Measurements from ENCODE around the gene PLAC1. TPM values are rescaled to one million over a fixed set of nuclear protein-coding genes. Genes with fewer than 3 reads are reported as not detected.

The PLAC1 gene
- total RNA-seq, 1 donor: not detected

DNA sequence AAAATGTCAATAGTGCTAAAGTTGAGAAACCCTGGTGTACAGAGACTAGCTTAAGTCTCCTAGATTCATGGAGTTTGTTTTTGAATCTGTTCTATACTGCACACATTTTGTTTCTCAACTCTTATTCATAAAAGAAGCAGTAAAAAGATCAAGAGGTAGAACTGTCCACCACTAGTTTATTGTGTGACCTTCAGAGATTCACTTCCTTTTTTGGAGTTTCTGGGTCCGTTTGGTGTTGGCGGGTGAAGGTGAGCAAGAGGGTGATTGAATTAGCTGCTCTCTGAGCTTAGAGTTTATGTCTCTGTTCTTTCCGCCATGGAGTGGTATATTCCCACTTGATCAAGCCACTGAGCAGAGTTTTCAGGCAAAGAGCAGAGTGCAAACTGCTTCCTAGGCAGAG lies 21.4 kb upstream of the PLAC1 start:
- Histone ChIP-seq H3K4me1 (ENCODE audit: insufficient read depth, low read length) (no peaks in the 10 kb centered on the region), H3K9me3 (ENCODE audit: low read depth, low read length) (no peaks in the 10 kb centered on the region), H3K27me3 (ENCODE audit: insufficient read depth, low read length) (no peaks in the 10 kb centered on the region), H3K4me3 (ENCODE audit: low read length) (no peak overlapping the region)

DNA sequence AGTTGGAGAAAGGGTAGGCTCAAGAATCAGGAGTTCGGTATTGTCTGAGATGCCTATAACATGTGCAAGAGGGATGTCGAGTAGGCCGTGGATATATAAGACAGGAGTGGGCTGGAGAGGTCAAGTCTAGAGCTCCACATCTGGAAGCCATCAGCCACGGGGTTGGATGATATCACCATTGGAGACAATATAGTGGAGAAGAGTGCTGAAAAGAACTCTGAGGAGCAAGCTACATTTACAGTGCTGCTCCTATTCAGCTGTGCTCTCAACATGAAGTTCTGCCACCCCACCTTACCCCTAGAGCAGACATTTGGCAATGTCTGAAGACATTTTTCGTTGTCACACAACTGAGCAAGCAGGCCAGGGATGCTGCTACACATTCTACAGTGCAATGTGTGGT lies 20.9 kb upstream of the PLAC1 start:
- H3K9me3 ChIP-seq (ENCODE audit: low read depth, low read length): no peaks in the 10 kb centered on the region
- H3K4me1 ChIP-seq (ENCODE audit: insufficient read depth, low read length): no peaks in the 10 kb centered on the region
- no peak overlapping the region for H3K4me3 ChIP-seq (ENCODE audit: low read length)
- H3K27me3 ChIP-seq (ENCODE audit: insufficient read depth, low read length): no peaks in the 10 kb centered on the region

DNA sequence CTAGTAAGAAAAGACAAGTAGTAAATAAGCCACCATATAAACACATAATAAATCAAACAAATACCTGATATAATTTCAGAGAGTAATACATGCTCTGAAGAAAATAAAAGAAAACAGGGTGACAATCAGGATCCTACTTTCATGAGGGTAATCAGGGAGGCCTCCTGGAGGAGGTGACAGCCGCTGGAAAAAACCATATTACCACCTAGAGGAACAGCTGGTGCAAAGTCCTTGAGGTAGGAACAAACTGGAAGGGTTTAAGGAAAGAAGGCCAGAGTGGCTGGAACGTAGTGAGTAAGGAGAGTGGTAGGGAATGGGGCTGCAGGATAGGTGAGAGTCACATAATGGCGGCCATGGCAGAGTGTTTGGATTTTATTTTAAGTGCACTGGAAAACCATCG lies 19.1 kb upstream of the PLAC1 start:
- no peak overlapping the region for H3K4me3 ChIP-seq (ENCODE audit: low read length)
- no peaks in the 10 kb centered on the region for H3K9me3 ChIP-seq (ENCODE audit: low read depth, low read length)
- no peaks in the 10 kb centered on the region for H3K4me1 ChIP-seq (ENCODE audit: insufficient read depth, low read length)
- H3K27me3 ChIP-seq (ENCODE audit: insufficient read depth, low read length): no peaks in the 10 kb centered on the region

DNA sequence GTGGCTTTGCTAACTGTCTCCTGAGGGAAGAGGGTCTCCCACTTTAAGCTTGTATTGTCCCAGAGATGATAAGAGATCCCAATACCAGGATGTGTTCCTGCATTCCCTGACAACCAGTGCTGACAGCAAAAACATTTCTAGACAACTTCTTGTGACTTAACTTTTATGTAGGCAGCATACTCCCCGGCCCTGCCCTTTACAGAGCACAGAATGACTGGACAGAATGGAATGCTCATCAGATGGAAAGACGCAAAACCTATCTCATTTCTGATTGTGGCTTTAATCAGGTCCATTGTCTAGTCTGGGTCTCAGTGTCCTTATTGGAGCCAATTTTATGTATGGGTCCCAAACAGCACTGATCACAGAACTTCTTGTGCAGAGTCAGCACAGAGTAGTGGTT lies 18.2 kb upstream of the PLAC1 start:
- Histone ChIP-seq H3K4me3 (ENCODE audit: low read length) (no peak overlapping the region), H3K4me1 (ENCODE audit: insufficient read depth, low read length) (peaks cover 6% of the 10 kb centered on the region), H3K9me3 (ENCODE audit: low read depth, low read length) (no peaks in the 10 kb centered on the region), H3K27me3 (ENCODE audit: insufficient read depth, low read length) (no peaks in the 10 kb centered on the region)

DNA sequence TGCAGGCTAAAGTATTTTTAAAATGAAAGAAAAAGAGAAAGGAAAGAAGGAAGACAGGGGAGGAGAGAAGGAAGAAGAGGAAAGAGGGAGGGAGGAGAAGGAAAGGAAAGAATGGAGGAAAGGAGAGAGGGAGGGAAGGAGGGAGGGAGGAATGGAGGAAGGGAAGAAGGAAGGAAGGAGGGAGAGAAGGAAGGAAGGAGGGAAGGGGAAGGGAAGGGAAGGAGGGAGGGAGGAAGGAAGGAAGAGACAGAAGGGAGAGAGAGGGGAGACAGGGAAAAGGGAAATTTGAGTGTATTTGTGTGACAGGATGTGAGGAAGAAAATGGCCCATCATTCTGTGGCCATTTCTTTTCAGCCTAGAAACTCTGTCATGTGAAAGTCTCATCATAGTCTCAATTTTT lies 14.9 kb upstream of the PLAC1 start:
- Histone ChIP-seq H3K27me3 (ENCODE audit: insufficient read depth, low read length) (no peaks in the 10 kb centered on the region), H3K4me3 (ENCODE audit: low read length) (no peak overlapping the region), H3K4me1 (ENCODE audit: insufficient read depth, low read length) (peaks cover 6% of the 10 kb centered on the region), H3K9me3 (ENCODE audit: low read depth, low read length) (no peaks in the 10 kb centered on the region)

DNA sequence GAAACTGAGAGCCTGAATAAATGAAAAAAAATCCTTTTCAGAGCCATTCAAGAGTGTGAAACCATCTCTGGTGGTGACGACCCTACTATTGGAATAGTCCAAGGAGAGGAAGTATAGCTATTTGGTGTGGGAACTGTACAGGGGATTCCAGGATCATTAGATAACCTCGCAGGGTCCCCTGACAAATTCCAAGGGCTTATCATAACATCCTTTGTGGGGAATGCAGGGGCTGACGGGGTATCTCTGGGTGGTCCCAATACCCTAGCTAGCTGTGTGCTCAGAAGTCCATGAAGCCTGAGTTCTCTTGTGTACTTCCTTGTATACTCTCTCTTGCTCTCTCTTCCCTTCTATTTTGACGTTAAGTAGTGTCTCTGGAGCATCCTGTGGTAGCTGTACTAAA lies 13.8 kb upstream of the PLAC1 start:
- H3K4me3 ChIP-seq (ENCODE audit: low read length): no peak overlapping the region
- H3K27me3 ChIP-seq (ENCODE audit: insufficient read depth, low read length): no peaks in the 10 kb centered on the region
- no peaks in the 10 kb centered on the region for H3K9me3 ChIP-seq (ENCODE audit: low read depth, low read length)
- H3K4me1 ChIP-seq (ENCODE audit: insufficient read depth, low read length): peaks cover 6% of the 10 kb centered on the region

DNA sequence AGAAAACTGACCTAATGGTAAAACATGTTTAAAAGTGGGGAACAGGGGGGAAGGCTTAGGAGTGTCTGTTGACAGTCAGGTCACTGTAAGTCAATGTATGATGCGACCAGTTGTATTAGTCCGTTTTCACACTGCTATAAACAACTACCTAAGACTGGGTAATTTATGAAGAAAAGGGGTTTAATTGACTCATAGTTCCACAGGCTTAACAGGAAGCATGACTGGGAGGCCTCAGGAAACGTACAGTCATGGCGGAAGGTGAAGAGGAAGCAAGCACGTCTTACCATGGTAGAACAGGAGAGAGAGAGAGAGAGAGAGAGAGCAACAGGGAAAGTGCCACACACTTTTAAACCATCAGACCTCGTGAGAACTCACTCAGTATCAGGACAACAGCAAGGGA lies 13.0 kb upstream of the PLAC1 start:
- Histone ChIP-seq H3K4me1 (ENCODE audit: insufficient read depth, low read length) (peaks cover 6% of the 10 kb centered on the region), H3K9me3 (ENCODE audit: low read depth, low read length) (no peaks in the 10 kb centered on the region), H3K4me3 (ENCODE audit: low read length) (no peak overlapping the region), H3K27me3 (ENCODE audit: insufficient read depth, low read length) (no peaks in the 10 kb centered on the region)

DNA sequence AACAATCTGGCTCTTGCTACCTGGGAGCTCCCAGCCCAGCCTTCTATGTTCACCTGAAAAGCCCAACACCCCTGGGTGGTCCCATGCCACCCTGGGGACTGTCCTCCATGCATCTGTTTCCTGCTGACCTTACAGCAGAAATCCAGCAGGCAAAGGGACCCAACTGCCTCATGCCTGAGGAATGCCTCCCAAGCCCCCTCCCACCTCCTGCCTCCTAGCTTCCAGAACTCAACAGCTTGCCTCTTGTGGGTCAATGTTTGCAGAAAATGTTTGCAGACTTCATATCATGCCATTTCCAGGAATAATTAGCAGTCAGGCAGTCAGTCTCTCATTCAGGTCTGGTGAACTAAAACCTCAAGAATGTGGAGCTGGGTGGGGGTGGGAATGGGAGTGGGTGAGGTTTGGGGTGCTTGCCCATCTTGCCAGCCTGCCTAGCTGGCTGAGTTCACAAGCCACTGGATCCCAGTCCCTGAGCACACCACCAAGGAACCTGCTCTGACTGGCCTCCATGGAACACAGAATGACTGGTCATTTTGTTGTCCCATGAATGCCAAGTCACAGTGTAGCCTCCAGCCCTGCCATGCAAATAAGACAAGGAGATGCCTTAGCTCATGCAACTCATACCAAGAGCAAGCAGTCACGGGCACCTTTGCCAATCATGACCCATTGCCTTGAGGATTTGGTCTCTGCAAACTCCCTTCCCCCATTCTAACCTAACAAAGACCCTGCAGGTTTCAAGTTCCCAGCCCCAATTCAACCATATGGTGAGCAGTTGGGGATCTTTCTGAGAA lies 12.1 kb upstream of the PLAC1 start:
- H3K4me3 ChIP-seq (ENCODE audit: low read length): no peak overlapping the region
- no peaks in the 10 kb centered on the region for H3K27me3 ChIP-seq (ENCODE audit: insufficient read depth, low read length)
- peaks cover 6% of the 10 kb centered on the region for H3K4me1 ChIP-seq (ENCODE audit: insufficient read depth, low read length)
- H3K9me3 ChIP-seq (ENCODE audit: low read depth, low read length): no peaks in the 10 kb centered on the region

DNA sequence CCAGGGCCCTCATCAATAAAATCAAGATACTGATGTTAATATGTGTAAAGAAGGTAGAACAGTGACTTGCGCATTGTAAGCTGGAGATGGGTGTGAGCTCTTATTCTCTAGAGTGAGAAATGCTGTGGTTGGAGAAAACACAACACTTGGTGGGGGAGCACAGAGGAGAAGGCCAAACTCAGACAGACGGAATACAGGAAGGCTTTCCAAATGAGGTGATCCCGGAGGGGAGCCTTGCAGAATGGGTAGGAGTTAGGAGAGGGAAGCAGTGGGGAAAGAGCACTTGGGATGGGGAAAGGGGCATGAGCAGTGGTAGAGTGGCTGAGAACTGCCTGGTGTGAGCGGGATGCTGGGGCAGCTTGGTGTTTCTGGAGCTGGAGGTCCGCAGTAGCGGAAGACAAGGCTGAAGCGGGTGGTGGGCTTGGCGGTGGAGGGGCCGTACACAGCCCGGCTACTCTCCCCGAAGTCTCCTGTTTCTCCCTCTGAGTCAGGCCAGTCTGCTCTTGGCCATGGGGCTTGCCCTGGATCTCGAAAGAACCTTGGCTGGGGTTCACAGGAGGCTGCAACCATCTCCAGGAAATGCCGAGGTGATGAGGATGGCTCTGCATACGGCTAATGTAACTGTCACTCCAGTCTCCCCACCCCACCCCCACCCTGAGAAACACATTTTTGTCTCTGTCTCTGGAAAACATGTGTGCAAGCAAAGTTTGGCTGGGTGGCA lies 11.3 kb upstream of the PLAC1 start:
- Histone ChIP-seq H3K9me3 (ENCODE audit: low read depth, low read length) (no peaks in the 10 kb centered on the region), H3K27me3 (ENCODE audit: insufficient read depth, low read length) (no peaks in the 10 kb centered on the region), H3K4me1 (ENCODE audit: insufficient read depth, low read length) (peaks cover 6% of the 10 kb centered on the region), H3K4me3 (ENCODE audit: low read length) (no peak overlapping the region)

DNA sequence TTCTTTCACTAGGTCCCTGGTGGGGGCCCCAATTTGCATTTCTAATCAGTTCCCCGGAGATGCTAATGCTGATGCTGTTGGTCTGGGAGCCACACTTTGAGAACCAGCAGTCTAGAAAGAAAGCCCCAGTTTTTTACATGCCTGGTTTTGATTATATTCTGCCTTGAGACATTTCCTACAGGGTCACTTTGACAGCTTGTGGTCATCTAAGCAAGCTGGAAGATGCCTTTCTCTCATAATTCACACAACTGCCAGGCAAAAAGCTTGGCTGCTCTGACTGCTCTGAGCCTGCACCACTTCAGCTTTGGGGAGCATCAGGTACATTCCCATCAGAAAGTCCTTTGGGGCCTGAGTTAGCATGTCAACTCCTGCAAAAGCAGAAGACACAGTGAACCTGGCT lies 5.9 kb upstream of the PLAC1 start:
- Histone ChIP-seq H3K27me3 (ENCODE audit: insufficient read depth, low read length) (no peaks in the 10 kb centered on the region), H3K4me3 (ENCODE audit: low read length) (no peak overlapping the region), H3K4me1 (ENCODE audit: insufficient read depth, low read length) (peaks cover 10% of the 10 kb centered on the region), H3K9me3 (ENCODE audit: low read depth, low read length) (no peaks in the 10 kb centered on the region)

DNA sequence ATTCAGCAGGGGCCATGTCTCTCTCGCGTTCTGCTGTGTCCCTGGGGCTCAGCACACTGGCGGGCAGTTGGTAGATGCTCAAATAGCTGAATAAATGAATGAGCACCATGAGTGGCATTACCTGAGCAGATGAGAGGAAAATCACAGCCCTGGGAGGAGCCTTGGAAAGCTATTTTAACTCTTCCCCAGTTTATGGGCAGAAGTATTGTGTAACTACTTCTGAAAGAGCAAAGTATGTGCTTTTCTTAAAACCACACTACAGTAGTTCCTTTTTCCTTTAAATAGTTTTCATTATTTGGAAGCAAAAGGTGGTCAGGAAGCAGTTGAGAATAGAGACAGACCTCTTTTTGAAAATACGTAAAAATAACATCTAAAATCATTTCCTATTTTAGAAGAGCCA lies 3.0 kb upstream of the PLAC1 start:
- H3K4me3 ChIP-seq (ENCODE audit: low read length): no peak overlapping the region
- peaks cover 10% of the 10 kb centered on the region for H3K4me1 ChIP-seq (ENCODE audit: insufficient read depth, low read length)
- H3K9me3 ChIP-seq (ENCODE audit: low read depth, low read length): no peaks in the 10 kb centered on the region
- H3K27me3 ChIP-seq (ENCODE audit: insufficient read depth, low read length): no peaks in the 10 kb centered on the region

DNA sequence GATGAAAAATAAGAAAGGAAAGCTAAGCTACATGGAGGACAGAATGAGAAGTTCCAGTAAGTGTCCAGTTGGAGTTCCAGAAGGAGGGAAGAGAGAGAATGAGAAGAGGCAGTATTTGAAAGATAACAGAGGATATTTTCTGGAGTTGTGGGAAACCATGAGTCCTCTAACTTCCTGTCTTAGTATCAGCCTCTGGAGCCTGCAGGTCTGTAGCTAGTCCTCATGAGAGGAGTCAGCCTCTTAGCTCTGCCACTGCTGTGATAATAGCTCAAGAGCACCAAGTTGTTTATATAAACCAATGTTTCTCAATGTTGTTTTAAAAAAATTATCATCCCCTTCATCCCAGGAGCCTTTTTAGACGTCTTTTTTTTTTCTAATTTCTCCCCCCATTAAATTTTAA lies 2.4 kb upstream of the PLAC1 start:
- peaks cover 10% of the 10 kb centered on the region for H3K4me1 ChIP-seq (ENCODE audit: insufficient read depth, low read length)
- no peak overlapping the region for H3K4me3 ChIP-seq (ENCODE audit: low read length)
- H3K27me3 ChIP-seq (ENCODE audit: insufficient read depth, low read length): no peaks in the 10 kb centered on the region
- no peaks in the 10 kb centered on the region for H3K9me3 ChIP-seq (ENCODE audit: low read depth, low read length)

DNA sequence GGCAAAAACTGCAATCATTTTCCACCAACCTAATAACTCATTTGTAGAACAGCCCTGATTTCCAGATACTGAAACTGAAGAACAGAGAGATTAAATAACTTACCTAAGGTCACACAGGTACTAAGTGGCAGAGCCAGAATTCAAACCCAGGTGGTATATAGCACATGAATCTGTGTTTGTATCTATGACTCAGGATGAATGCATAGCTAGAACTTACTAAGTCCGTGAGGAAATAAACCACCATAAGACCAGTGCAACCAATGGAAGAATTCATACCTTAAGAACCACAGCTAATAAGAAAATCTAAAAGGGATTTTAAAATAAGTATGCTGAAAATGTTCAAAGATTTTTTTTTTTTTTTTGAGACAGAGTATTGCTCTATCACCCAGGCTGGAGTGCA lies 1.5 kb upstream of the PLAC1 start:
- Histone ChIP-seq H3K9me3 (ENCODE audit: low read depth, low read length) (no peaks in the 10 kb centered on the region), H3K4me1 (ENCODE audit: insufficient read depth, low read length) (peaks cover 10% of the 10 kb centered on the region), H3K4me3 (ENCODE audit: low read length) (no peak overlapping the region), H3K27me3 (ENCODE audit: insufficient read depth, low read length) (no peaks in the 10 kb centered on the region)

DNA sequence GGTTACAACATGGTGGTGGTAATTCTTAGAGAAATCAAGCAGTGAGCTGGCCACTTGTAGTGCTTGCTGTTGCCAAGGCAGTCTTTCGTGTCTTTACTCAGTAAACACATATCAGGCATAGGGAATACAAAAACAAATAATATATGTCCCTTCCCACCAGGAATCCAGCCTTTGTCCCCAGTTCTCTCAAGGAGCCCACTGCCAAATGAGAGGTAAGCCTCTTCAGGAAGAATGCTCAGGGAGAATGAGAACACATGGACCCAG lies 421 bp upstream of the PLAC1 start:
- Histone ChIP-seq H3K4me1 (ENCODE audit: insufficient read depth, low read length) (peaks cover 10% of the 10 kb centered on the region), H3K9me3 (ENCODE audit: low read depth, low read length) (no peaks in the 10 kb centered on the region), H3K4me3 (ENCODE audit: low read length) (no peak overlapping the region), H3K27me3 (ENCODE audit: insufficient read depth, low read length) (no peaks in the 10 kb centered on the region)

DNA sequence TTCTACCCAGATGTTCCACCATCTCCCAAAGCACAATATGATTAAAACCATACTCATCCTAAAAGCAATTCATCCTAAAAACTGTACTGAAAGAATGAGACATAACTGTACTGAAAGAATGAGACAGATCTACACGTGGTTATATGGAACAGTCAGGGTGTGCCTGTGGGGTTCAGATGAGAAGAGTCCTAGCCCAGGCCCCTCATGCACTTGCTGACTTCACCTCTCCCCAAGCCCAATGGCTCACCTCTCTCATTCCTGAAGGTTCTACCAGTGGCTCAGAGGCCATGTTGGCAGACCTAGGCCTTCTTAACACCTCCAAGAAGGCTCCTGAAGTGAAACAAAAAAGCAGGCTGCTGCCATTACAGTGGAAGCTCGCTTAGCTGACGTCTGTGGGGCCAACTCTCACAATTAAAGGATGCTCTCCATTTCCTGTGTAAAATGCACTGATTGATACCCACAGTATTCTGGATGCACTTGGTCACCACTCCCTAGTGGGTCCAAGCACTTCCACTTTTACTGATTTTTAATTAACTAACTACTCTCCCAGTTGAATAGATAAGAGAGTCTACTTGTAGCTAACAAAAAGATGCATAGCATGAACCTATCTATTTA lies 3.8 kb downstream of the PLAC1 start:
- Histone ChIP-seq H3K4me1 (ENCODE audit: insufficient read depth, low read length) (no peaks in the 10 kb centered on the region), H3K4me3 (ENCODE audit: low read length) (no peak overlapping the region), H3K9me3 (ENCODE audit: low read depth, low read length) (no peaks in the 10 kb centered on the region), H3K27me3 (ENCODE audit: insufficient read depth, low read length) (no peaks in the 10 kb centered on the region)

DNA sequence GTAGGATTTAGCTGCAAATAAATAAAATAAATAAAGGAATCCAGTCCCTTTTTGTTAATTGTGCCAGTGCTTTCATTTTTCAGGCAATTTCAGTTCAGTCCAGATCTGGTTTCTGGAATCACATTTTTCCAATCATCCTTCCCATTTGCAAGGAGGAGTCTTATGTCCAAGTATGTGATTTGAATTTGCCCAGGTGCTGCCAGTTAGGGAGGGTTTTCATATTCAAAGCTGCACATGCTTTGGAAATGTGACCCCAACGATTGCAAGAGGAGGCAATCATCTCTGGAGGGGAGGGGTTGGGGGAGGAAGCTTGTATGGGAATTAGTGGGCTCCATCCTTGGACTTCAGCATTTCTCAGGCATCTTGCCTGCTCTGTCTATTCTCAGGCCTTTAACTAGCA lies 4.4 kb downstream of the PLAC1 start:
- Histone ChIP-seq H3K9me3 (ENCODE audit: low read depth, low read length) (no peaks in the 10 kb centered on the region), H3K27me3 (ENCODE audit: insufficient read depth, low read length) (no peaks in the 10 kb centered on the region), H3K4me1 (ENCODE audit: insufficient read depth, low read length) (no peaks in the 10 kb centered on the region), H3K4me3 (ENCODE audit: low read length) (no peak overlapping the region)
